Measurements from ENCODE around the gene NIT1.

- TF ChIP-seq, protein P1, sequence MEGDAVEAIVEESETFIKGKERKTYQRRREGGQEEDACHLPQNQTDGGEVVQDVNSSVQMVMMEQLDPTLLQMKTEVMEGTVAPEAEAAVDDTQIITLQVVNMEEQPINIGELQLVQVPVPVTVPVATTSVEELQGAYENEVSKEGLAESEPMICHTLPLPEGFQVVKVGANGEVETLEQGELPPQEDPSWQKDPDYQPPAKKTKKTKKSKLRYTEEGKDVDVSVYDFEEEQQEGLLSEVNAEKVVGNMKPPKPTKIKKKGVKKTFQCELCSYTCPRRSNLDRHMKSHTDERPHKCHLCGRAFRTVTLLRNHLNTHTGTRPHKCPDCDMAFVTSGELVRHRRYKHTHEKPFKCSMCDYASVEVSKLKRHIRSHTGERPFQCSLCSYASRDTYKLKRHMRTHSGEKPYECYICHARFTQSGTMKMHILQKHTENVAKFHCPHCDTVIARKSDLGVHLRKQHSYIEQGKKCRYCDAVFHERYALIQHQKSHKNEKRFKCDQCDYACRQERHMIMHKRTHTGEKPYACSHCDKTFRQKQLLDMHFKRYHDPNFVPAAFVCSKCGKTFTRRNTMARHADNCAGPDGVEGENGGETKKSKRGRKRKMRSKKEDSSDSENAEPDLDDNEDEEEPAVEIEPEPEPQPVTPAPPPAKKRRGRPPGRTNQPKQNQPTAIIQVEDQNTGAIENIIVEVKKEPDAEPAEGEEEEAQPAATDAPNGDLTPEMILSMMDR (IDR thresholded peaks at IDR 0.05): no peak
- no peak for TF ChIP-seq POLR2A (IDR thresholded peaks at IDR 0.05)
Measured at GRCh38 chr1:161131523-161132409, 13.9 kb downstream of the NIT1 start.
